ENCODE data around the gene NXT2.
"Not testable (repeated sequence)": the region's sequence is repeated elsewhere in the genome, so short reads cannot be mapped to it uniquely, and the experiment has no call there.

The NXT2 gene

DNA sequence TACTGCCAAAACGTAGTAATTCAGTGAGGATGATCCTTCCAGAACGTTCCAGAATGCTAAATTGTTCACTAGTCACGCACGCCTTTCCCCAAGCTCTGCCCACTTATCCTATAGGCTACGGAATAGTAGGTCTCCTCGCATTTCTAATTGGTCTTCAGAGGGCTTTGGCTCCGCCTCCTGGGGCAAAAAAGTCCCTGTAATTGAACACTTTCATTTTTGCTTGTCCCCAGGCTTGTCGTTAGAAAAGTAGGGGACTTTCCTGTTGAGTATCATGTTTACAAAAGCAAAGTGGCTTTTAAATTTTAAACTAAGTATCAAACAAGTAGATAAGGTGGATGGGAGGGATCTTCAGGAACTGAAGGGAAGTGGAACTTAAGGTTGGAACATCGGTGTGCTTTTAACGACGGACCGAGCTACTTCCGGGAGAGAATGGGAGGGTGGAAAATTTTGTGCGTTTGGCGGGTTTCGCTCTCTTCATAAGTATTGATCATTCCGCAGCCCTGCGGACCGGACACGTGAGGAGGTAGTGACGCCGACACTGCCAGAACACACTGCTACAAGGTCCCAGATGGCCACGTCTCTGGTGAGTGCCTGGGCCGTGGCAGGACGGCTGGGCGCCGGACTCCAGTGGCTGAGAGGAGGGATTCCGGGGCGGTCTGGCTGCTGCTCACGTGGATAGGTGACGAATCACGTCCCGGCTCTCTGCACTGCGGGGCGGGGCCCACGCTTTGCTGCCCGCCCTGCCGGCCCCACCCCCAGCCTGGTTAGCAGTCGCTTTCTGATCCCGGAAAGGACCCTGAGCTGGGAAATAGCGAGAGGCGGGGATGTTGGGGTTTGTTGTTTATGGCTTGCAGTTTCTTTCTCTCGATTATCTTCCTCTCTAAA, at the start of gene NXT2:
TSS of gene NXT2 (plus strand) at position 406 of the 885 bp plus-strand sequence. CDS start at position 569, 163 bp downstream.
- peak; percentile 78 for DNase-seq (ENCODE audit: low read depth)

GRCh38 chrX:109487640-109488039, 49.0 kb upstream of the NXT2 start:
- no peak for DNase-seq (ENCODE audit: low read depth)

GRCh38 chrX:109489174-109489573, 47.5 kb upstream of the NXT2 start:
- no peak for DNase-seq (ENCODE audit: low read depth)

DNA sequence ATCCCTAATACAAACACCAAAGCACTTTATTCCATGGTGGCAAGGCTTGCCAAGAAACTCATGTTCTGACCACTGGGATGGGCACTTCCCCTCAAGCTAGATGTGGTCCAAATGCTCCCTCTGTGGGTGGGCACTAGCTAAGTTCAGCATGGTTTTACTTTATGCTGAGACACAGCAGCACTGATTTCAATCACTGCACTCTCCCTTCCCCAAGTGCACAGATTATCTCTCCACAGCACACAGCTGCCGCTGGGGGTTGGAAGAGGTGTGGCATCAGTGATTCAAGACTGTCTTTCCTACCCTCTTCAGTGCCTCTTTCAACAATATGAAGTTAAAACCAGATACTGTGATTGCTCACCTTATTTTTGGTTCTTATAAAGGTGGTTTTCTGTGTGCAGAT, 38.2 kb upstream of the NXT2 start:
- no peak for DNase-seq (ENCODE audit: low read depth)

- no peak for DNase-seq (ENCODE audit: low read depth)
Measured at GRCh38 chrX:109501176-109501575, 35.5 kb upstream of the NXT2 start.

GRCh38 chrX:109508915-109509314, 27.7 kb upstream of the NXT2 start:
- no peak for DNase-seq (ENCODE audit: low read depth)

GRCh38 chrX:109511113-109511512, 25.5 kb upstream of the NXT2 start:
- no peak for DNase-seq (ENCODE audit: low read depth)

- no peak for DNase-seq (ENCODE audit: low read depth)
Measured at GRCh38 chrX:109519001-109519400, 17.6 kb upstream of the NXT2 start.

GRCh38 chrX:109533005-109533404, 3.6 kb upstream of the NXT2 start:
- no peak for DNase-seq (ENCODE audit: low read depth)

DNA sequence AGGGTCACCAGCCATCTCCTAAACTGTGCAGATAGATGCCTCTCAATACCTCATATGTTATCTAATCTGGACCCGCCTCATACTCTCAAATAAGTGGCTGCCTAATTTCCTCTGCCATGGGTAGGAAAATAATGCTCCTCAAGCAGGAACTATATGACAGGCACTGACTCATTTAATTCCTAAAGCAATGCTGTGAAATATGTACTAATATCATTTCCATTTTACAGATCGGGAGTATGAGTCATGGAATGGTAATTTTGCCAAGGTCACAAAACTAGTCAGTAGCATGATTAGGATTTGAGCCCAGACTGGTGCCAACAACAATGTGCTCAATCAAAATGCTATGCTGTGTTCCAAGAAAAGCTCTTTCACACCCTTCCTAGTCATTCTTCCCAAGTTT, 3.0 kb upstream of the NXT2 start:
- DNase-seq (ENCODE audit: low read depth): no peak

DNA sequence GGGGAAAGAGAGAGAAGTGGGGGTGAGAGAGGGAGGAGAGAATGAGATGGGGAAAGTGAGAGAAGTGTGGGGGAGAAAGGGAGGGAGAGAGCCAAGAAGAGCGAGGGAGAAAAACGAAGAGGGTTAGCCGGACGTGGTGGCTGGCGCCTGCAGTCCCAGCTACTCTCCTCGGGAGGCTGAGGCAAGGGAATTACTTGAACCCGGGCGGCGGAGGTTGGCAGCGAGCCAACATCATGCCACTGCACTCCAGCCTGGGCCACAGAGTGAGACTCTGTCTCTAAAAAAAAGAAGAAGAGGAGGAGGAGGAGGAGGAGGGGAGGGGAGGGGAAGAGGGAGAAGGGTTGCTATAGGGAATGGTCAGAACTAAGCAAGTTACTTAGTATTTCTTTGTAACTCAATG, 1.7 kb upstream of the NXT2 start:
- no peak for DNase-seq (ENCODE audit: low read depth)

GRCh38 chrX:109535578-109535977, 1.1 kb upstream of the NXT2 start:
- DNase-seq (ENCODE audit: low read depth): no peak

DNA sequence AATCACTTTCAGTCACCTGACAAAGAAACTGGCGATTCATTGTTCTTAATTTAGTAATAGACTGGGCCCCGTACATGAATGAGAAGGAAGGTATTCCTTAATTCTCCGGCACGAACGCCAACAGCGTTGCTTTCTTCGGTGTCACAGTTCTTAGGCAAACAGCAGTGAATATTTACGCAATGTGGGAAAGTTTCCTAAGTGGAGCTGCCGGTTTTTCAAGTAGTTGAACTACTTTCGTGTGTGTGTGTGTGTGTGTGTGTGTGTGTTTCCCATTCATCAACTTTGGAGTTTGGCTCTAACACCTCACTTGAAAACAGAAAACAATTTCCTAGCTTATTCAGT, 651 bp downstream of the NXT2 start:
- DNase-seq (ENCODE audit: low read depth): no peak

GRCh38 chrX:109539007-109539406, 2.4 kb downstream of the NXT2 start:
- DNase-seq (ENCODE audit: low read depth): not testable (repeated sequence)

DNA sequence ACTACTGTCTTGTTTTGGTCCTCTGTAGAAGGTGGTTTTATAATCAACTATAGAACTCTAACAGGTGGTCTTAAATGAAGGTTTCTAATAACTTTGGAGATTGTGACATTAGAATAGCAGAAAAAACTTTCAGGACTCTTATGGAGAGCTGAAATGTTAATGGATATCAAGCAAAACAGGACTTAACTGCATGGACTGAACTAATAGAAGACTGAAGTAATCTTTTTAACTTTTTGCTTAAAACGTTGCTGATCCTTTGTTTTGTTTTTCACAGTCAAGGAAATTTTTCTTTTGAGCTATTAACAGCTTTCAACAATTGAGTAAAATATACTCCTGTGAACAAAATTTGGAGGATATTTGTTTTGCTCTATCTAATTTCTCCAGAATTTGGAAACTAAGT, 17.2 kb downstream of the NXT2 start:
- no peak for DNase-seq (ENCODE audit: low read depth)

DNA sequence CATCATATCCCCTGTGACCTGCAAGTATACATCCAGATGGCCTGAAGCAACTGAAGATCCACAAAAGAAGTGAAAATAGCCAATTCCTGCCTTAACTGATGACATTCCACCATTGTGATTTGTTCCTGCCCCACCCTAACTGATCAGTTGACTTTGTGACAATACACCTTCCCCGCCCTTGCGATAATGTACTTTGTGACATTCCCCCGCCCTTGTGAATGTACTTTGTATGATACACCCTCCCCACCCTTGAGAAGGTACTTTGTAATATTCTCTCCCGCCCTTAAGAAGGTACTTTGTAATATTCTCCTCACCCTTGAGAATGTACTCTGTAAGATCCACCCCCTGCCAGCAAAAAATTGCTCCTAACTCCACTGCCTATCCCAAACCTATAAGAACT, 39.4 kb downstream of the NXT2 start:
- not testable (repeated sequence) for DNase-seq (ENCODE audit: low read depth)

- DNase-seq (ENCODE audit: low read depth): no peak
Measured at GRCh38 chrX:109577055-109577454, 40.4 kb downstream of the NXT2 start.

GRCh38 chrX:109578916-109579315, 42.3 kb downstream of the NXT2 start:
- DNase-seq (ENCODE audit: low read depth): no peak

DNA sequence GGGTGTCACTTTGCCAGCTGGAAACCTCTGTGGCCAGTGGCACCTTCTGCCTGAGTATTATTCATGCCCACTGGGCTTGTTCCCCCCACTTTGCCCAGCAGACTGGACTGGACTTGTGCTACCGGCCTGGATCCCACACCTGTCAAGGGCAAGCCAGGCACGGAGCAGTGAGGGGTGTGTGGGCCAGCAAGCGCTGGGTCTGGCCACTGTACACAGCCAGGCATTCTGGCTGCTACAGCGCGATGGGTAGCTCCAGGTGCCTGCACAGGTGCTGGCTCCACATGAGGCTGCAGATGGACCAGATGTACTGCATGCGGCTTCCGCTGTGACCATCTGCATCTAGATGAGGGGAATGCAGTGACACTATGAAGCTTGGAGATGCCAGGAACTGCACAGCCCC, 48.8 kb downstream of the NXT2 start:
- no peak for DNase-seq (ENCODE audit: low read depth)

- no peak for DNase-seq (ENCODE audit: low read depth)
Measured at GRCh38 chrX:109590176-109590575, 53.5 kb downstream of the NXT2 start.
